Transverse colon (tissue), 4 donors: ENCODE measurements around the gene ARMC8. TPM values are rescaled to one million over a fixed set of nuclear protein-coding genes. Genes with fewer than 3 reads are reported as not detected.

Experiments used
- DNase-seq: peaks from one replicate; pipeline ENCODE4 v3.0.0-alpha.2; 2019
- H3K27ac ChIP-seq, 4 donors: fragments of 200-600 bp; sonication (generic); 2 replicates each; pipeline ENCODE4 v1.5.1; 2016 to 2018; ENCODE audit warnings: inconsistent platforms in 4 of 4
- H3K27me3 ChIP-seq: fragments of 200-600 bp; sonication (generic); 2 replicates; pipeline ENCODE4 v1.5.1; 2017; ENCODE audit warnings: inconsistent platforms
- H3K36me3 ChIP-seq, 4 donors: fragments of 200-600 bp; sonication (generic); 2 replicates each; pipeline ENCODE4 v1.5.1; 2017 to 2019; ENCODE audit warnings: inconsistent platforms in 4 of 4
- H3K4me1 ChIP-seq, 4 donors: fragments of 200-600 bp; sonication (generic); 2 replicates each; pipeline ENCODE4 v1.5.1; 2017 to 2020; ENCODE audit warnings: inconsistent platforms in 4 of 4
- H3K4me3 ChIP-seq, 4 donors: fragments of 200-600 bp; sonication (generic); 1 replicate in 1 of 4; 2 replicates in 3 of 4; pipeline versions ENCODE4 v1.5.1 to v1.6.1; 2017 to 2019; ENCODE audit warnings: inconsistent platforms in 4 of 4
- H3K9me3 ChIP-seq, 2 donors: fragments of 200-600 bp; sonication (generic); 2 replicates each; pipeline ENCODE4 v1.5.1; 2017 to 2019; ENCODE audit warnings: inconsistent platforms in 2 of 2
- CTCF ChIP-seq, 5 experiments: fragments of 200-600 bp in 3 of 5; fragments of 450-650 bp in 2 of 5; sonication (generic) in 3 of 5; IDR thresholded peaks; 1 replicate in 2 of 5; 2 replicates in 3 of 5; pipeline ENCODE4 v1.5.1; 2016 to 2017; ENCODE audit warnings: antibody characterized with exemption in 5 of 5, inconsistent platforms in 3 of 5, mild to moderate bottlenecking in 2 of 5, moderate library complexity in 1 of 5
- EP300 ChIP-seq: sonication (generic); formaldehyde crosslinking; IDR thresholded peaks from one replicate; pipeline ENCODE4 v1.6.1; 2017; ENCODE audit warnings: antibody characterized with exemption, low read depth
- POLR2A ChIP-seq: fragments of 450-650 bp; IDR thresholded peaks from one replicate; pipeline ENCODE4 v1.6.1; 2016; ENCODE audit warnings: antibody characterized with exemption, mild to moderate bottlenecking, moderate library complexity
- POLR2AphosphoS5 ChIP-seq, 3 donors: sonication (generic); formaldehyde crosslinking; IDR thresholded peaks; one replicate each; pipeline ENCODE4 v1.6.1; 2016; ENCODE audit warnings: antibody characterized with exemption in 3 of 3
- WGBS, 2 donors: methylation state at CpG; one replicate each; pipeline ENCODE4 v1.1.5; 2018; ENCODE audit warnings: low coverage in 1 of 2; 5-methylcytosine and 5-hydroxymethylcytosine counted together
- in situ Hi-C, 4 donors: fragments of 200-750 bp; cut with MboI; loops; one replicate each; pipeline versions ENCODE4 v1.15.0 to v1.15.1; 2017; ENCODE audit warnings: low sequenced_read_pairs in 3 of 4, low pct_ligation_motif_present in 1 of 4, low pct_unique_long_range_greater_than_20kb in 1 of 4
- intact Hi-C: fragments of 100-400 bp; cut with DNase I; formaldehyde crosslinking; loops from one replicate; pipeline ENCODE4 v1.15.1; 2023; ENCODE audit warnings: low total_unique reads
- total RNA-seq, 4 donors: library from RNA; depleted of rRNA; stranded (reverse); fragments of >200 nt; gene quantifications; one replicate each; pipeline ENCODE4 v1.1.0, GENCODE V29; 2016

The ARMC8 gene
- total RNA-seq, 4 donors from 2014 or later = 48.1 to 63.8 (median 60.3) TPM

GRCh38 chr3:138263104-138263503 lies 76.0 kb downstream of the ARMC8 start:
- no peaks in the 10 kb centered on the region for H3K4me1 ChIP-seq
- 70 to 78% methylated on average over 2 of the region's 2 CpGs for WGBS, 2 donors
- H3K27me3 ChIP-seq = no peaks in the 10 kb centered on the region
- peaks cover 0 to 11% (median 1%) of the 10 kb centered on the region in 4 donors for H3K36me3 ChIP-seq
- TF ChIP-seq CTCF (IDR thresholded peaks at IDR 0.05) (no peak), POLR2AphosphoS5 (IDR thresholded peaks at IDR 0.05) (no peak)
- no peak for DNase-seq
- no peak overlapping the region for H3K4me3 ChIP-seq
- no peak overlapping the region for H3K27ac ChIP-seq
- H3K9me3 ChIP-seq = no peaks in the 10 kb centered on the region
- in situ Hi-C loops = no loop called here
- intact Hi-C loops = no loop called here

GRCh38 chr3:138265745-138266144 lies 78.6 kb downstream of the ARMC8 start:
- in situ Hi-C loops (no loop called here), intact Hi-C loops (no loop called here)
- WGBS, 2 donors = 97% methylated on average over 1 of the region's 1 CpG; no CpG with 5 or more reads in 1 of the 2 donors
- no peaks in the 10 kb centered on the region for H3K9me3 ChIP-seq
- no peaks in the 10 kb centered on the region for H3K27me3 ChIP-seq
- H3K4me1 ChIP-seq = no peaks in the 10 kb centered on the region
- H3K36me3 ChIP-seq = peaks cover 0 to 13% (median 1%) of the 10 kb centered on the region in 4 donors
- DNase-seq = no peak
- TF ChIP-seq POLR2AphosphoS5 (IDR thresholded peaks at IDR 0.05) (no peak), POLR2A (no peak), EP300 (no peak), CTCF (IDR thresholded peaks at IDR 0.05) (no peak)
- H3K4me3 ChIP-seq = no peak overlapping the region
- H3K27ac ChIP-seq = no peak overlapping the region

GRCh38 chr3:138267083-138267482 lies 80.0 kb downstream of the ARMC8 start:
- Histone ChIP-seq H3K4me3 (no peak overlapping the region), H3K36me3 (peaks cover 0 to 19% (median 6%) of the 10 kb centered on the region in 4 donors), H3K27me3 (no peaks in the 10 kb centered on the region), H3K27ac (no peak overlapping the region), H3K9me3 (no peaks in the 10 kb centered on the region), H3K4me1 (no peaks in the 10 kb centered on the region)
- TF ChIP-seq POLR2AphosphoS5 (IDR thresholded peaks at IDR 0.05) (no peak), EP300 (no peak), CTCF (IDR thresholded peaks at IDR 0.05) (no peak)
- in situ Hi-C loops = no loop called here
- DNase-seq = no peak
- WGBS, 2 donors = 86 to 93% methylated on average over 3 of the region's 3 CpGs
- intact Hi-C loops = no loop called here

- H3K9me3 ChIP-seq = no peaks in the 10 kb centered on the region
- WGBS, 2 donors = 81 to 85% methylated on average over 2 of the region's 2 CpGs
- H3K27me3 ChIP-seq = no peaks in the 10 kb centered on the region
- intact Hi-C loops = no loop called here
- no peak for DNase-seq
- in situ Hi-C loops = no loop called here
- no peaks in the 10 kb centered on the region for H3K4me1 ChIP-seq
- H3K27ac ChIP-seq = no peak overlapping the region
- H3K36me3 ChIP-seq = peaks cover 0 to 37% (median 17%) of the 10 kb centered on the region in 4 donors
- no peak overlapping the region for H3K4me3 ChIP-seq
- no peak for TF ChIP-seq POLR2A
- TF ChIP-seq EP300 = no peak
- TF ChIP-seq POLR2AphosphoS5 (IDR thresholded peaks at IDR 0.05) = no peak
- no peak for TF ChIP-seq CTCF (IDR thresholded peaks at IDR 0.05)
Observed at GRCh38 chr3:138270245-138270644, 83.1 kb downstream of the ARMC8 start.
